Ramos (cell line): Measurements from ENCODE around the gene PVALEF.

Experiments used
- in situ Hi-C: fragments of 300-500 bp; cut with MboI; formaldehyde crosslinking; loops from one replicate; pipeline ENCODE4 v1.14.3; 2022; ENCODE audit warnings: low sequenced_read_pairs; ENCODE audit not compliant: unreplicated experiment

The PVALEF gene

DNA sequence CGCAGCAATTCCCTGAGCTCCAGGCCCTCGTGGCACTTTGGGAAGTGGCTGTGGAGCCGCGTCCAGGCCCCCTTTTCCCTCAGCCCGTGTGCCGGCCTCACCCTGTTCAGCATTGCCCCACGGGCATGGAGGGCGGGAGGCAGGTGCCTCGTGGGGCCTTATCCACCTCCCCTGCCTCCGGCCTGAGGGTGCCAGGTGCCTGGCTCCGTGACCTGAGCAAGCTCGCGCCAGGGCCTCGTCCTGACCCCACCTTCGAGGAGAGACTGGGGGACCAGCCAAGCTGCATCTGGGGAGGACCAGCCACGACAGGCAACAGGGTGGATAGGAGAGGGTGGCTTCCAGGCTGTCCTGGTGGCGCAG, 27.7 kb downstream of the PVALEF start:
- in situ Hi-C loops: no loop called here

DNA sequence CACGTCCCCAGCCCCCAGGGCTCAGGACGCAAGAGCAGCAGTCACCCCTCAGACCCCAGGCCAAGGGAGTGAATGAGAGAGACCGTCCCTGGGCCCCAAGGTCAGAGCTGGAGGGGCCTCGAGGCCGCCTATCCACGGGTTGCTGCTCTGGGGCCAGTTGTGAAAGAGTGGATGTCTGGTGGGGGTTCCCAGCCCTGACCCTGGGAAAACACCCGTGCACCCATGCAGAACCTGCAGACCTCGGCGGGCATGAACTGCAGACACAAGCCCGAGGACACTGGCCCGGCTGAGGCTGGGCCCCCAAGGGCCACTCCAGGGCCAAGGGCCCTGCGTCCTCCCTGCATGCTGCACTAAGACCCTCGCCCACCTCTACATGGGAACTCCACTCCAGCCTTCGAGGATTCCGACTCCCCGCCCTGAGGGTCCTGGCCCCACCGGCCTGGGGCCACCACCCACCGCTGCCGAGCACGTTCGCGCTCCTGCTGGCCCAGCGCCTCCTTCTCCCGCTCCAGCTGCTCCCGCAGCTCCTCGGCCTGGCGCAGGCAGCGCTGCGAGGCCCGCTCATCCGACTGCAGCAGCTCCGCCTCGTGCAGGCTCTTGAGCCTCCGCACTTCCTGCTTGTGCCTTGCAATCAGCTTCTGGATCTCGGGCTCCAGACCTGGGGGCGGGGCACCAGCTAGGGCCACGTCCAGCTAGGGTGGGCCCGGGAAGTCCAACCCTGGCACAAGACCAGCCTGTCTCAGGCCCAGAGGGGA, 28.3 kb downstream of the PVALEF start:
- in situ Hi-C loops: no loop called here

DNA sequence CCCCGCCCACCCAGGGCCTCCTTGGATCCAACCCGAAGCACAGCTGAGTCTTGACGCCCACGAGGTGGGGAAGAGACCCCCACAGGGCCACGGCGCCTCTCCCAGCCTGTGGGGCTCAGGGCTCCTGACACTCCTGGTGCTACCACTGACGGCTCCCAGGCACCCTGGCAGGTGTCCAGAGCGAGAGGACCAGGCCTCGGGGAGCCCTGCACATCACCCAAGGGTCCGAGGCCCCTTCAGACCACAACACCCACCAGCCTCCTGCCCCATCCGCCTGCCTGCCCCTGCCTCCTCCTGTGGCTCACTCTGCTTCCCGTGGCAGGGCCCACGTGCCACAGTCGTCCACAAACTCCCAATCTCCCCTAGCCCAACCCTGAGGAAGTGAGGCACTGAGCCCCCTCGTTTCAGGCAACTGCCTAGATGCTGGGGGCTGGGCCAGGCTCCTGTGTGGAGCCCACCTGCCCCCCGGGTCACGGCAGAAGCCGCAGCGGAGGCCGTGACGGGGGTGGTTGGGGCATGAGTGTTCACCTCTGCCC, 29.0 kb downstream of the PVALEF start:
- in situ Hi-C loops: no loop called here

DNA sequence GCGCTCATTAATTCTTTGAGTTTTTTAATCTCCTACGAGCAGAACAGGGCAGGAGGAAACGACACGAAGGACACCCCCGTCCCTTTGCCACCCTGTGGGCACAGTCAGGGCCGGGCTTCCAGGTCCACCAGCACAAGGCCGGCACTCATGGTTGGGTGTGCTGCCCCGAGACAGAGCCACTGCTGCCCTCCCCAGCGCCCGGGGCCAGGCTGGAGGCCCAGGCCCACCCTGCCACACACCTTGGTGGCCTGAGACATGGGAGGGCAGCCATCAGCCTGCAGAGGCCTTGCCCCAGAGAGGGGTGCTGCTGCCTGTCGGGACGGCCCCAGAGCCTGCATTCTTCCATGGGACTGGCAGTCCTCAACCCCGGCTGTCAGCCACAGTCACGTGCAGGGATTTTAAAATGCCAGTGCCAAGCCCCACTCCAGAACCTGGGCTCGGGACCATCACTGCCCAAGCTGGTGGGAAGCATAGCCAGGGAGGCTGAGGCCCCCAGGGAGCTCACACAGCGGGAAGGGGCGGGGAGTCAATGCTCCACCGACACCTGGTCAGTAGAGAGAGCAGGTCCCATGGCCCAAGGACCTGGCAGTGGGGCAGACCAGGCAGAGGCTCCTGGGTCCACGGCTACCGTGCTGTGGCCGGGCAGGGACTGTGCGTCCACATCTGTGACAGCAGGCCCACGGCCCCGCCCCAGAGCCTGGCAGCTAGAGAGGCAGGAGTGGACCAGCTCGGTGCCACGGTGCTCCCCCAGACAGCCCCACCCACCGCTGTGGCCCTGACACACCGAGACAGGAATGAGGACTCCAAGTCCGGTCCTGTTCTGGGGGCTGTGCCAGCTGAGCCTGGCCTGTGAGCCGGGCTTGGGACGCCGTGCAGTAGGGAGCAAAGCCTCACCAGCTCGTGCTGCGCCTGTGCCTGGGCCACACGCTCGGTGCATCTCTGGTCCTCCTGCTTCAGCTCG, 29.9 kb downstream of the PVALEF start:
- in situ Hi-C loops: no loop called here

DNA sequence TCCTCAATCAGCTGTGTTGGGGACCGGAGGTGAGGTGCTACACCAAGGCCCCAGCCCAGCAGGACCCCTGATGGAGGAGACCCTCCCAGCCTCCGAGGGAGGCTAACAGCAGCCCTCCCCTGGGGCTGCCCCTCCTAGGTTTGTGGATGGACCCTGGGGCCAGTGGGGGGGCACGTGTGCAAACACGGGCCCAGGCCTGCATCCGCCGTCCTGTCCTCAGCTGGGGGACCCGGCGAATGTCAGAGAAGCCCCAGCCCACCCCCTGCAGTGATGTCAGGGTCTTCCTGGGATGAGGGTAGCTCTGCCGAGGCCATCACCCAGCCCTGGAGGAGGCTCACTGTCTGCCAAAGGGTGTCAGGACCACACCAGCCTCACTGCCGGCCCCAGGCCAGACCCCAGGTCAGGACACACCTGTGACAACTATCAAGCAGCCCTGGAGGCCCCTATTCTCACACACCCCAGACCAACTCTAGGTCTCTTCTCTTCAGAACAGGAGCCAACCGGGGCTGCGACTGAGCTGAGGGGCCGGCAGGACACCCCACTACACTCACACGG, 30.7 kb downstream of the PVALEF start:
- in situ Hi-C loops: no loop called here

DNA sequence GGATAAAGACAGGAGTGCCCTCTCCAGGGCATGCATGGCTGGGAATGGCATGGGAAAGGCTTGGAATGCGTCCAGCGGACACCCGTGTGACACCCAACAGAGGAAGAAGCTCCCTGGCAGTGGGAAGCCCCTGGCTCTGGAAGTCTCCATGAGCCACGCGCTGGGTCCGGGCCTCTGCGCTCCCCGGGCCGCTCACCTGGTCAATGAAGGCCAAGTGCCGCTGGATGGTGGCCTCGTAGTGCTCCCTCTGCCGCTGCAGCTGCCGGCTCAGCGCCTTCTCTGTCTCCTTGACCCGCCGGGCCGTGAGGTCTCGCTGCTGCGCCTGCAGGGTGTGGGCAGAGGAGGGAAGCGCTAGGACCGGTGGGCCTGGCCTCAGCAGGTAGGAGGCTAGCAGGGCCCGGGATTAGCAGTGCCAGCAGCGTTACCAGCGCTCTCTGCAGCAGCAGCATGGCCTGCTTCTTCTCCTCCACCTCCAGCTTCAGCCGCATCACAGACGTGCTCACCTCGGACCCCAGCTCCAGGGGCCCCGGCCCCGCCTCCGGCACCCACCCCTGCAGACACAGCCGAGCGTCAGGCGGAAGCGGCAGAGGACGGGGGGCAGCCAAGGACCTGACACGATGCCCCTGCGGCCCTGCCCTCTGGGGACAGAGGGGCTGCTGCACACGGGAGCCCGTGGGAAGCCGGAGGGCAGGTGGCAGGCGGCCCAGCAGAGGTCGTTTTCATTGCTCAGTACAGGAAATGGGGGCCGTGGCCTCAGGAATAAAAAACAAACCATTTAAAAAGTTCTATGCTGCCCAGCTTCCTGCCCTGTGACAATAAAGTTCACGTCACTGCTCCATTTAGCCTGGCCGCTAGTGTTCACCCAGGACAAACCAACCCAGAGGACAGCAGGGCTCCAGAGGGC, 31.4 kb downstream of the PVALEF start:
- in situ Hi-C loops: no loop called here

DNA sequence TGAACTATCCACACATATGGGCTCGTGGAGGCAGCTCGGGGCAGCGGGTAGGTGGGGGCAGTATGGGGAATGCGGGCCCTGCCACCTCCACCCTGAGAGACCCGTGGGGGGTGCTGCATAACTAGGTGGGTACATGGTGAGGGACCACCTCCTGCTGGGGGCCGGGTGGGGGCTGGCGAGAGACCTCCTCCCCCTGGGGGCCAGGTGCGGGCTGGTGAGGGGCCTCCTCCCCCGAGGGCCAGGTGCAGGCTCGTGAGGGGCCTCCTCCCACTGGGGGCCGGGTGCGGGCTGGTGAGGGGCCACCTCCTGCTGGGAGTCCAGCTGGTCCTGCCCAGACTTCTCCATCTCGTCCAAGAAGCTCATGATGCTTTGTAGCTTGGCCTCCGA, 32.1 kb downstream of the PVALEF start:
- in situ Hi-C loops: no loop called here

DNA sequence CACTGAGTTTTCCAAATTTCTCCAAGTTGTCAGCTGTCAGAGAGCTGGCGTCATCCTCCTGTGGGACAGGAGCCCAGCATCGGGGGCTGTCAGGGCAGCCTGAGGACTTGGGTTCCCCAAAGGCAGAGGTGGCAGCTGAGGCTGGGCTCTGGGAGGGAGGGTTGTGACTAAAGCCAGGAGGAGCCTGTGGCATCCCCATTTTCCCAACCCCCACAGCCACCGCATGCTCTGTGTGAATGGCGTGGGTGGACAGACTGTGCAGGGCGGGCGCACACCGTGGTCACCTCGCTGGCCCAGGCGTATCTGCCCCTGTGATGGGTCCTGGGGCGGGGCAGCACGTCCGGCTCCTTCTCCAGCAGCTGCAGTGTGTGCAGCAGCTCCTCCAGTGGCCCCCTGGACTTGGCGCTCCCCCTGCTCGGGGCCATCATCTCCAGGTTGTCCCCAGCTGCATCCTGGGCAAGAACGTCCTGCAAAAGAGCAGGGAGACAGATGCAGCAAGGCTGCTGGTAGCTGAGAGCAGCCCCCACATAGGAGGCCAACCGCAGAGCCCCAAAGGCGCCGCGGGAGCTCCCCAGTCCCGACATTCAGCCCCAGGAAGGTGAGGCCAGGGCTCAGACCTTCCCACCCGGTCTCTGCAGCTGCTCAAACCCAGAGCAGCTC, 32.7 kb downstream of the PVALEF start:
- in situ Hi-C loops: no loop called here

DNA sequence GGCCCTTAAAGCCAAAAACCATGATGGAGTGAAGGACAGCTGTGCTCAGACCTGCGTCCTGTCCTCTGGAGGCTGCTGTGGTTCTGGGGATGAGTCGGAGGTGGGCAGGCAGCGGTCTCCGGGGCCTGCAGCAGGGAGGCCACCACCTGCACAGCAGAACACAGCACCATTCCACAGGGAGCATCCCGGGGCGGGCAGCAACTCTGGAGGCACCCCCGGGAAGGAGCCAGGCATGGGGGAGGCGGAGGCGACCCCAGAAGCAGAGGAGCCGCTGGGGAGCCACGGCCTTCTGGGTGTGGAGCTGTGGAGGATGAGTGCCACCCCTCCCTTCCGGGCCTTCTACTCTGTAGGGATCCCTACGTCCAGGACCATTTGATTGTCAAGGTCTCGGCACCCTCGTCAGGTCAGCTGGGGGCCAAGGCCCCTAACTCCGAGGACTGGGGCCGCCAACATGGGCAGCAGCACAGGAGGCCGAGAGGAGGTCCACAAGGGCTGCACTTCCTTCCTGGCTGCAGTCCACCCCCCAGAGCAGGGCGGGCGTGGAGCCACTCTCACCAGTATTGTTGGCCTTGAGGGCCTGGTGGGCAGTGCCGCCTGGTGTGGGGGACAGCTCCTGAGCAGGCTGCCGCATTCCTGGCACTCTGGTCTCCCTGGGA, 33.6 kb downstream of the PVALEF start:
- in situ Hi-C loops: no loop called here

DNA sequence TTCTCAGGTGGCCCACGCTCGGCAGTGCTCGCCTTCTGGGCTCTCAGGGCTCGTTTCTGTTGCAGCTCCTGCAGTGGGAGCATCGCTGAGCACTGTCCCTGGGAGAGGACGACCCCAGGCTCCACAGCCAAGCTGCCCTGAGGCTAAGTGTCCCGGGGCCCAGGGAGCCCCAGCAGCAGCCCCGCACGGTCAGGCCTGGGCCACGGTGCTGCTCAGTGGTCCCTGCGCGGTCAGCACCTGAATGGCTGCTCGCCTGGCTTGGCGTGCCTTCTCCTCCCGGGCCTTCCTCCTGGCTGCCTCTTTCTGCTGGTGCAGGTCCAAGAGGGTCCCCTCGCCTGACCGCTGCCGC, 34.1 kb downstream of the PVALEF start:
- in situ Hi-C loops: no loop called here

DNA sequence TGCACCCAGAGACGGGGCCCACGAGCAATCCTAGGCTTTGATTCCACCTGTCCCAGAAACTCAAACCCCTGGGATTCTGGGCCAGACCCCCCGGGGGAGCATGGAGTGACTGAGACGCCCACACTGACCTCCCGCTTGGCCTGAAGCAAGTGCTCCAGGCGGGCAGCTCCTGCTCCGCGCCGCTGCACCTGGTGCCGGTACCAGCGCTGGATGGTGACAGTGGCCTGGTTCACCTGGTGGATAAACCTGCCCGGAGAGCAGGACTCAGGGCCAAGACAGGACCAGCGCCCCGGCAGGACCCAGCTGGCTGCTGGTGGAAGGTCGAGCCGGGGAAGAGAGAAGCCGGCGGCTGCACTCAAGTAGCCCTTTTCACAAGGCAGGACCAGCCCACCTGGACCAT, 34.9 kb downstream of the PVALEF start:
- in situ Hi-C loops: no loop called here

DNA sequence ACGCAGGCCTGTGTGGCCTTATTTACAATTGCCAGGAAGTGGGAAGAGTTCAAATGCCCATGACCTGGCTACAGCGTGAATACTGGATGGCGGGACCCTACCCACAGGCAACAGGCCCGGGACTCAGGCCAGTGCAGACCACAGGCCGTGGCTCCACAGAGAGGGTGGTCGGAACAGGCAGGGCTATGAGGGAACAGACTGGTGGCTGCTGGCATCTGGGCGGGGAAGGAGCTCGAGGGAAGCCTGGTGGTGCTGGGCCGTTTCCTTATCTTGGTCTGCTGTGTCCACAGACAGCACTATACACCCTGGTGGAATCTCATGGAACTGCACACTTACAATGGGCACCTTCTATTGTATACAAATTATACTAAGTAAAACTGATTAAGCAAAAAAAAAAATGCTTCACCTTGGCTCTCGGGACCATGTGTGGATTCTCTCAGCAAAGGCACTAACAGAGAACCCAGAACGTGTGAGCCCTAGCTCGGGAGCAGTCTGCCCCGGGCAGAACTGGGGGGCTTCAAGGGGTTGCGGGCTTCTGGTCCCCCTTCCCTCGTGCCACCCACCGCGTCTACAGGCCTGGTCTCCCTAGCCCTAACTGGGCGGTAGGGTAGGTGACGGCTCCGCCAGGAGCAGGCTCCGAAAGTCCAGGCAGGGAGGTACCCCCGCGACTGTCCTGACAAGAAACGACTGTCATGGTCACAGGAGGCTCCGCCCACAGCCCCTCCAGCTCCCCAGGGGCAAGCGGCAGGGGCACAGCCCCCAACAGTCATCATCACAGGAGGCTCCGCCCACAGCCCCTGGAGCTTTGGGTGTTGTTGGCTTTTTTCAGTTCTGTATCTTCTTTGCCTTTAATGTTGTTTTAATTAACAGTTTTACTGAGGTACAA, 35.6 kb downstream of the PVALEF start:
- in situ Hi-C loops: no loop called here

DNA sequence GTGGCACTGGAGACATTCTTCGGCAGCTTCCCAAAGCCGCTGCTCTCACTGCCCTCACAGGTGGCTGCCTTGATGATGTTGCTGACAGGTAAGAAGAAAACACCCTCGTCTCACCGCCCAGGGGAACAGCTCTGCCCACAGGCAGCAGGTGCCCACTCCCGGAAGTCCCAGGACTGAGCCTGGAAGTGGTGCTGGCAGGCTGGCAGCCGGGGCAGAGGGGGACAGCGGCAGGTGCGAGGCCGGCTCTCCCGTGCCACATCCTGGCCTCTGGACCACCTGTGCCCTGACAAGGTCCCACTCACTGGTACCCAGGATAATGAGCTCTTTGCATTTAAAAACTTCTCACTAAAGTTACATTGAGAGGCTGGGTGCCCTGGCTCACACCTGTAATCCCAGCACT, 37.0 kb downstream of the PVALEF start:
- in situ Hi-C loops: no loop called here

DNA sequence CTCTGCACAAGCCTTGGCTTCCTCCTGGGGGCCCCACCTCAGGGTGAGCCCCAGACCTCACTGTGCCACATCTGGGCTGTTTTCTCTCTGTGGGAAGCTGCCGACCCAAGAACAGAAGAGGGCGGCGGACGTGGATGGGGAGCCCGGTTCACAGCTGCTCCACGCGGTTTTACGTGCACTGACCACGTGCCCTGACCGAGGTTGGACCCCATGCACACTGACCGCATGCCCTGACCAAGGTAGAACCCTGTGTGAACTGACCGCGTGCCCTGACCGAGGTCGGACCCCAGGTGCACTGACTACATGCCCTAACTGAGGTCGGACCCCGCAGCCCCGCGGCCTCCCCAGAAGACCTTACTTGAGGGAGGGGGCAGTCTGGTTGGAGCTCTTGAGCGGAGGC, 37.8 kb downstream of the PVALEF start:
- in situ Hi-C loops: no loop called here

DNA sequence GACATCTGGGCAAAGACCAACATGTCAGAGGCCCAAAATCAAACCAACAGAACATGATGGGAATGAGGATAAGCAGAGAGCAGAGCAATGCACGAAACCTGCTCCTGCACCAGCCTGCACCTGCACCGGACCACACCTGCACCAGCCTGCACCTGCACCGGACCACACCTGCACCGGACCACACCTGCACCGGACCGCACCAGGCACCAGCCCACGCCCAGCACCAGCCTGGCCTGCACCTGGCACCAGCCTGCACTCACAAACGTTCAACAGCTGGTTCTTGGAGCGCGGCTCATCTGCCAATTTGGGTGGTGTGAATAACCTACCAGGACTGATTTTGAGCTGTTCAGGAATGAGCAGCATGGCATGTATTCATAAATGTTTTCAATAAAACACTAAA, 39.3 kb downstream of the PVALEF start:
- in situ Hi-C loops: no loop called here

DNA sequence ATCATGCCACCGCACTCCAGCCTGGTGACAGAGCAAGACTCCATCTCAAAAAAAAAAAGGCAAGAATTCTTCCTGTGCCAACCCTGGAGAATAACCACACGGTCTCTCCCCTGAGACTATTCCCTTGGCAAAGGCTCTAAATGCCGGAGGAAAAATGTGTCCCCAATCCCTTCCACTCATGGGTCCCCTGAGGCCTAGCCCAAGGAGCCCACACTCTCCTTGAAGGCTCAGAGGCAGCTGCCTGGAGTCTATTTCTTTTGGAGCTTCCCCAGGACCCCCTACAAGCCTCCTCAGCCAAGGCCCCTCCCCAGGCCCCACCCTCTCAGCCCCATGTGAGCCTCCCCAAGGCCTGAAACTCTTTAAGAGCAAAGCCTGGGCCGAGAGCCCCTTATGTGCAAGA, 40.9 kb downstream of the PVALEF start:
- in situ Hi-C loops: no loop called here

DNA sequence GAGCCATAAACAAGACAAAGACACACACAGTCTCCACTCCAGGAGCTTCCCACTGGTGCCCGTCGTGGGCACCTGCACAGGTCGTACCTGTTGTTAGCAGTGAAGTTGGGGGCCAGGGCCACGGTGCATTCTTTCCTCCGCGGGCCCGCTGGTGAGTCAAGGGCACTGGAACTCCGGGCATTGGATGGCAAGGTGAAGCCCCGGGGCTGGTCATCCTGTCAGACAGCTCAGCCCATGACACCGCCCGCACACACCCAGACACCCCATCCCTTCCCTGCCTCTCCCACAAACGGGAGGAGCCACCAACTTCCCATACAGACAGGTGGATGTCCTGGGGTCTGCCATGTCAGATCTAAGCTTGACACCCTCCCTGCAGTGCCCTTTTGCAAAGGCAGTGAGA, 41.4 kb downstream of the PVALEF start:
- in situ Hi-C loops: no loop called here
